Fibroblast of skin of right biceps (primary cell): ENCODE data around the gene COL25A1.
A peak's percentile ranks its signal among the peaks of the same experiment; 100 is the strongest.
"Not testable (repeated sequence)": the region's sequence is repeated elsewhere in the genome, so short reads cannot be mapped to it uniquely, and the experiment has no call there.

Experiments used
- DNase-seq: peaks from one replicate; pipeline ENCODE4 v3.0.0-alpha.2; 2013

COL25A1 gene

GRCh38 chr4:109004418-109004817 is 298.0 kb downstream of the COL25A1 start:
- no peak for DNase-seq

GRCh38 chr4:109003964-109004363 is 298.5 kb downstream of the COL25A1 start:
- DNase-seq, result no peak

- peak; percentile 91 for DNase-seq
These were observed 310.7 kb downstream of the COL25A1 start for GRCh38 chr4:108991551-108992328.

GRCh38 chr4:108988464-108989195 is 313.8 kb downstream of the COL25A1 start:
- peak; percentile 77 for DNase-seq

GRCh38 chr4:108984495-108984894 is 318.0 kb downstream of the COL25A1 start:
- not testable (repeated sequence) for DNase-seq

DNA sequence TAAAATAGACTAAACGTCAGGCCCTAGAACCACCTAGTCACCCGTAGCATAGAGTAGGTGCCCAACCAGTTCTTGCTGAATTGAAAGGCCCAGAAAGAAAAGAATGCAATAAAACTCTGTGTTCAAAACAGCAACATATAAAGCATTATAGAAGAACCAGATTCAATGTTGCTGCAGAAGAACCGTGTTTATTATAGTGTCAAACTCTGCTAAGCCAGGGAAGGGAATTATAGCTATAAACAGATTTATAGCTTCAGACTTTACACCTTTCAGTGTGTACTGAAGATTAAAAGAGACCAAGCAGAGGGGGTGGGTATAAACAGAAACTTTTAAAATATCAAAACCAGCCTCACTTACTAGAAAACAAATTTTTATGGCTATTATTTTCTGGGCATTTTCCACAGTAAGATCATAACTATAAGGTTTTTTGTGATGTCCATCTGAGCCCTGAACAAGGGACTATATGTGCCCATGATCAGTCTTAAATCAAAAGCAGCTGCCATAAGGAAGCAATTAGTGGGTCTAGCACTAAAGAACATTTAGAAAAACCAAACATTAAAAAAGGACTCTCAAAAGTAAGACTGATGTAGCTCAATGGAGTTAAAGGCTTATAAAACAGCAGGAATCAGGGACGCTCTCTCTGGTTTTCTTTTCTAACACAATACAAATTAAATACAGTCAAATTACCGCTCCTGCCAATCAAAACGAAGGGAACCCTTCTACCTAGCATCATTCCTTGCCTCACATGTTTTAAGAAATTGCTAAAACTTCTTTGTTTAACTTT is 319.9 kb downstream of the COL25A1 start:
- peak; percentile 30 for DNase-seq

DNA sequence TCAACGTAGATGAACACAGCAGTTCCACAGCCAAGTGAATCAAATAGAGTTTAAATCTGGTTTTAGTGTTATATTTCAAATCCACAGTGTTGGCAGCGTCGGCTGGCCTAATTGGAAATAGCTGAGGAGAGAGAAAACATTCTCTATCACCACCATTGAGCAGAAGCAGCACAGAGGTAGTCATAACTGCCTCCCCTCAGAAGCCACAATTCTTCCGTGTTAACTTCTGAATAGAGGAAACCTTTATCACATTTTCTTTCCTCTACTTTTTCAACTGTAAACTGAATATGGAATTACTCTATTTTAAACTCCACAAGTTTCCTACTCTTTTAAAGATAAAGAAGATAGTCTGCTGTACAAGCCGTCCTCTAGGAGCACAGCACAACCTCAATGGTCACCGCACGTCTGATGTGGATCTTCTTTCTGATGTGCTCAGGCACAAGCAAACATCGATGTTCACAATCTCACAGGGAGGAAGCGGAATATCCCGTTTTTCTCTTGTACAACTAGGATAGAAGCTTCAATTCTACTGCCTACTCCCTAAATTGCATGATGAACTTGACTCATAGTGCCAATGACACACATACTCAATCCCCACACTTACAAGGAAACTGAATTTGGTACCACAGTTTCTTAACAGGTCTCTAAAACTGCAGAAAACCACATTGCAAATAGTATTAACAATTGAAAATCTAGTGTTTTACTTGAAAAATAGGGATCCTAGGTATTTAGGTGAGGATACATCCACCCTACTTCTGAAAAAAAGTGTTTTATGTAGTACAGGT is 321.8 kb downstream of the COL25A1 start:
- DNase-seq, result no peak

DNA sequence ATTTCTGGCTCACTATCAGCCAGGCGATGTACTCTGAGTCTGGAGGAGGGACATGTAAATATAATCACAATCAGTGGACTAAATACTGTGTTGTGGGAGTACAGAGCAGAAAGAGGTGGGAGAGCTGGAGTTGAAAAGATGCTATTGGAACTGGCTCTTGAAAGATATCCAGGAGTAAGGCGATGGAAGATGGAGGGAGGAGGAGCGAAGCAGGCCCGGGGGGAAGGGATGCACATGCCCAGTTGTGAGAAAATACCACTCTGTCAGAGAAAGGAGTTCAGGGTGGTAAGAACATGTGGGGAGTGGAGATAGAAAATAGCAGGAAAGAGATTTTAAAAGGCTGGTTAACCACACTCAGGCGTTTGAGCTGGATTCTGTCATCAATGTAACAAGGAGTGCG is 322.7 kb downstream of the COL25A1 start:
- no peak for DNase-seq

DNA sequence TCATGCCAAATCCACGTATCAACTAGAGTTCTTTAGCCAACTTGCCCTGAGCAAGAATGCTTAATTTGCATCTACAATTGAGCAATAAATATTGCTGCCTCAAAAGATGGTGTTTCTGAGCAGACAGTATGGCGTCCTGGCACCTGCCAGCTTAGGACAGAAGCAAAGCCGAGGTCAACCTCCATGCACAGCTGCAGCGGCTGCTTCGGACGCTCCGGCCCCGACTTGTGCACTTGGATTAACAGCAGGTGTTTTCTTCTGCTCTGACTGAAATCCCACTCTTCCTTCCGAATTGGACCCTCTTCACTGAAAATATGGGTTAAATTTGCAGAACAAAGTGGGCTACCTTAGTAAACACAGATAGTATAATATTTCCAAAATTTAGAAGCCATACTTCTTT is 324.4 kb downstream of the COL25A1 start:
- no peak for DNase-seq

- DNase-seq, result no peak
These were observed 329.7 kb downstream of the COL25A1 start for GRCh38 chr4:108972613-108973283.

DNA sequence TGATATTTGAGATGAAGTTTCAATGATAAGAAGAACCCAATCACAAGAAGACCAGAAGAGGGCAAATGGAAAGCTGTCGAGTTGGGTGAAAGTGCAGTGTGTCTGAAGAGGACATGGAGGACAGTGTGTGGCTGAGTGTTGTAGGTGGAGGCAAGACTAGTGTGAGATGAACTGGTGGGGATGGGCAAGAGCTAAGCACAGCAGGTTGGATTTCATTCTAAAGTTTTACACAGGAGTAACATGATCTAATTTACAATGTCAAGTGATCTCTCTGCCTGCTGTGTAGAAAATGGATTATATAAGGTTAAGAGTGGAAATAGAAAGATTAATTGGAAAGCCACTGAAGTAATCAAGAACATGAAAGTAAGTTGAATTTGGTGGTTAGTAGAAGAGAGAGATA is 331.0 kb downstream of the COL25A1 start:
- no peak for DNase-seq

- no peak for DNase-seq
These were observed 336.9 kb downstream of the COL25A1 start for GRCh38 chr4:108965472-108966076.

GRCh38 chr4:108965016-108965415 is 337.4 kb downstream of the COL25A1 start:
- DNase-seq, result no peak

DNA sequence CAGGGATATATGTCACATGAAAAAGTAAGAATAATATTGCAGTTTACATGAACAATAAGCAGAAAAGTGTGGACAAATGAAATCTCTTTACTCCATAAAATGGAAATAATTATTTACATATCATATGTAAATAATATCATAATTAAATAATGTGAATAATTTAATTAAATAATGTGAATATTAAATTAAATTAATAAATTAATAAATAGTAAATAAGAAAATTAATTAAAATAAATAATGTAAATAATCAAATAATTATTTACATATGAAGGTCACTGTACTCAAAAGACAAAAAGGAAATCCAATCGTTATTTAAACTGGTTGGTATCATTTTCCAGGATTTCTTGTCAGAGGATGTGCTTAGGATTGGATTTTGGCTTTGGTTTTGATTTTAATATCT is 338.5 kb downstream of the COL25A1 start:
- DNase-seq, result no peak

DNA sequence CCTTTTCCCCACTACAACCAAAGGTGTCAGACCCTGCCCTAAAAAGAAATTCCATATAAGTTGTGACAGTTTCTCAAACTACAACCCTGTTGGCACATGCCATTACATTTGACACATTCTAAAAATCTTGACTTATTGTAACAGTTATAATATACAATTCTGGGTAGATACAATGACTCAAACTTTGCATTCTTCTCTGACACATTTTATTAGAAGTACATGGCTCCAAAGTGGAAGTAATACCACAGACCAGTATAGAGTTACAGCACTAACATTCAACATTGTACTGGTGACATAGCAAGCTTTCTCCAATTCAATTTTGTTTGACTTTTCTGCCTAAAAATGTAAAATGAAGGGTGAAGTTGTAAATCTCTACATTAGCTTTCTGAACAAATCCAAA is 343.0 kb downstream of the COL25A1 start:
- peak; percentile 70 for DNase-seq

- no peak for DNase-seq
These were observed 347.6 kb downstream of the COL25A1 start for GRCh38 chr4:108954880-108955279.

- DNase-seq, result no peak
These were observed 348.5 kb downstream of the COL25A1 start for GRCh38 chr4:108953941-108954340.

GRCh38 chr4:108950158-108950915 is 352.1 kb downstream of the COL25A1 start:
- DNase-seq, result peak; percentile 72

DNA sequence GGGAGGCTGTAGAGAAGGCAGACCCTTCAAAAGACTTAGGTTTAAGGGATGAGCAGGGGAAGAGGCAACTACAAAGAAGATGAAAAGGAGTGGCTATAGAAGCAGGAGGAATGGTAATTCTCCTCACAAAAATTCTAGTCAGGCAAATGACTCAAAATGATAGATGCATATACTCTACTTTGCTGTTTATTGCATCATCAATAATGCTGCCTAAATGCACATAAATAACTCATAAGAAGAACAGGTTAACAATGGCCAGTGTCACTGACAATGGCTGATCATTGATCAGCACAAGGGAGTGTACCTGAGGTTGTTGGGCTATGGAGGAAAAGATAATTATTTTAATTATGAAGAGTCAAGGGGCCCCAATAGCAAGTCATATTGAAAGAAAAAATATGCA is 354.9 kb downstream of the COL25A1 start:
- no peak for DNase-seq

DNA sequence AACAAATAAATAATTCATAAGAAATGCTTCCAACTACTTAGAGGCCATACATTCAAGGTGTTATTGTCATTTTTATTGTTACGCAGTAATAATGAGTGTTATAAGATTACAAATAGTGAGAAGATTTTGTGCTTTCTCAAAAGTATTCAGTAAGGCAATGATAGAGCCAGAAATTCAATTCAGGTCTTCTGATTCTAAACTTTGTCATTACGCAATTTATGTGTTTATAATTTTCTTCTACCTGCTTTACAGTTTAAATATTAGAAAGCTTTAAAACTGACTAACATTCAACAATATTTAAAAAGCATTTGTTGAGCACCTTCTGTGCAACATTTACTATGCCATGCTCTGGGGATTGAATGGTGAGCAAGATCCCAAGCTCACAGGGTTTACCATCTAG is 356.2 kb downstream of the COL25A1 start:
- DNase-seq, result no peak
